Immature natural killer cell (primary cell): Measurements from ENCODE around the gene PTGES2. TPM values are rescaled to one million over a fixed set of nuclear protein-coding genes. Genes with fewer than 3 reads are reported as not detected.
A peak's percentile ranks its signal among the peaks of the same experiment; 100 is the strongest.

Experiments used
- DNase-seq, 3 donors: peaks; one replicate each; pipeline ENCODE4 v3.0.0; 2022; ENCODE audit warnings: mixed read lengths in 1 of 3
- H3K27ac Mint-ChIP-seq, 6 donors: one replicate each; pipeline ENCODE4 v1.8.0; 2020; ENCODE audit warnings: mixed read lengths in 6 of 6, mild to moderate bottlenecking in 5 of 6, inconsistent platforms in 4 of 6, moderate library complexity in 3 of 6
- H3K27me3 Mint-ChIP-seq, 3 donors: one replicate each; pipeline ENCODE4 v1.8.0; 2020 to 2021; ENCODE audit warnings: low read depth in 3 of 3, mild to moderate bottlenecking in 3 of 3, mixed read lengths in 3 of 3, moderate library complexity in 3 of 3, inconsistent platforms in 1 of 3
- H3K36me3 Mint-ChIP-seq, 3 donors: one replicate each; pipeline ENCODE4 v1.8.0; 2020; ENCODE audit warnings: mixed read lengths in 3 of 3, inconsistent platforms in 2 of 3, mild to moderate bottlenecking in 2 of 3
- H3K4me1 Mint-ChIP-seq, 2 donors: one replicate each; pipeline ENCODE4 v1.8.0; 2020; ENCODE audit warnings: inconsistent platforms in 2 of 2, mild to moderate bottlenecking in 2 of 2, mixed read lengths in 2 of 2, moderate library complexity in 1 of 2
- H3K4me3 Mint-ChIP-seq, 5 donors: one replicate each; pipeline ENCODE4 v1.8.0; 2020; ENCODE audit warnings: mild to moderate bottlenecking in 5 of 5, mixed read lengths in 5 of 5, inconsistent platforms in 3 of 5, moderate library complexity in 3 of 5
- H3K9me3 Mint-ChIP-seq, 6 donors: one replicate each; pipeline ENCODE4 v1.8.0; 2020; ENCODE audit warnings: mild to moderate bottlenecking in 6 of 6, mixed read lengths in 6 of 6, inconsistent platforms in 4 of 6, moderate library complexity in 3 of 6
- polyA plus RNA-seq, 3 donors: library from polyadenylated mRNA; unstranded; fragments of 300-500 nt; fragmentation: Illumina TruSeq; gene quantifications; one replicate each; pipeline ENCODE4 v1.2.3, GENCODE V29; 2021

PTGES2 gene
- polyA plus RNA-seq, 3 donors from 2014 or later, result 31.4 to 60.9 (median 56.6) TPM

DNA sequence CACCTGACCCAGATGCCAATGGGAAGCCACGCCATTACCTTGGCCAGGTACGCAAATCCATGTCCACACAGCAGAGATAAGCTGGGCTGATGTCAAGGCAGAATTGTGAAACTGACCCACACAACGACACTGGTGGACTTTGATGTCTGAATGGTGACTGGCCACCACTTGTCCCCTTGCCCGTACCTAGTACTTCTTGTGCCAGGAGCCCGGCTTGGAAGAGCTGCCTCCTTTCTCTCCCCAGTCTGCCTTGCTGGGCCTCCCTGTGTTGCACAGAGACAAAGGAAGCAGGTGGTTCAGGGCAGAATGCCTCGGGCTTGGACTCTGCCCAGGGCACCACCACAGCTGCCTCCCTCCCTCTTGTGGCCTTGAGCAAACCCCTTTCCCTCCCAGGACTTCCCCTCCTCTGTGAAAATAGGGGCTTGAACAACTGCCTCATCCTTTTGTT lies 23.3 kb downstream of the PTGES2 start:
- Mint-ChIP-seq H3K36me3 (peaks cover 7 to 26% (median 14%) of the 10 kb centered on the region in 3 donors), H3K9me3 (no peaks in the 10 kb centered on the region), H3K4me3 (no peak overlapping the region), H3K27ac (peak overlapping the region in 2 of 6 donors; percentile 19 to 20), H3K4me1 (peaks cover 8 to 15% of the 10 kb centered on the region in 2 donors), H3K27me3 (peaks cover 0 to 2% (median 1%) of the 10 kb centered on the region in 3 donors)
- no peak for DNase-seq

GRCh38 chr9:128103589-128103962 lies 24.0 kb downstream of the PTGES2 start:
- peaks cover 11 to 21% of the 10 kb centered on the region in 2 donors for H3K4me1 Mint-ChIP-seq
- H3K9me3 Mint-ChIP-seq, result no peaks in the 10 kb centered on the region
- H3K27me3 Mint-ChIP-seq, result peaks cover 0 to 3% (median 1%) of the 10 kb centered on the region in 3 donors
- DNase-seq, result no peak
- no peak overlapping the region for H3K4me3 Mint-ChIP-seq
- peak overlapping the region in 3 of 6 donors; percentile 20 to 67 (median 23) for H3K27ac Mint-ChIP-seq
- H3K36me3 Mint-ChIP-seq, result peaks cover 4 to 23% (median 14%) of the 10 kb centered on the region in 3 donors

DNA sequence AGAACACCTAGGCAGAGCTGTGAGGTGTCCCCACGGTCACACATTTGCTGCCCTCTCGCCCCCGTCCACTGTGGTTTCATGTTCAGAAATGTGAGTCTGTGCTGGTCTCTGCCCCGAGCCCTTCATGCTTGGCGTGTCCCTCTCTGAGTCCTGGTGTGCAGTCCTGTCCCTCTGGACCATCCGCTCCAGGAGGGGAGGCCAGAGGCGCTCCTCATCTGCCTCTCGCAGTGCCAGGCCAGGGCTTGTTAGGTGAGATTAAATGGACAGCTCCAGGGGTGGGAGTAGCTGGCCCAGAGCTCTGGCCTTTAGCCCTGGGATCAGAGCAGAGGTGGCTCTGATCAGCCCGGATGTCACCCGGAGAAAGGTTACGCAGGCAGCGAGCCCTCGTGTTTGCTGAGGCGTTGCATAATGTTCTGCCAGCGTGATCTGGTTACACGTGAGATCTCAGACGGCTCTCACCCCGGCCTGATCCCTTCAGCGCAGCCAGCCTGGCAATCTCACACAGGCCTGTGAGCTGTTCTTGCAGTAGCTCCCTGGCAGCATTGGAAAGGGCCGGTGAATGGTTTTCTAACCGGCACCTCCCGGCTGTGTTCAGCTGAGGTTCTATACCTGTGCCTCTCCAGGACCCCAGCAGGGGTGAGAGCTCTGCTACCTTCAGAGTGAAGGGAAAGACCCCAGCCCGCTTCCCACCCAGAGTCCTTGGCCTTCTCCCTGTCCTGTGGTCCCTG lies 24.5 kb downstream of the PTGES2 start:
- H3K4me3 Mint-ChIP-seq, result no peak overlapping the region
- peaks cover 4 to 23% (median 14%) of the 10 kb centered on the region in 3 donors for H3K36me3 Mint-ChIP-seq
- no peaks in the 10 kb centered on the region for H3K9me3 Mint-ChIP-seq
- DNase-seq, result no peak
- H3K4me1 Mint-ChIP-seq, result peaks cover 16 to 27% of the 10 kb centered on the region in 2 donors
- peak overlapping the region in 3 of 6 donors; percentile 23 to 78 (median 37) for H3K27ac Mint-ChIP-seq
- peaks cover 0 to 3% (median 1%) of the 10 kb centered on the region in 3 donors for H3K27me3 Mint-ChIP-seq

DNA sequence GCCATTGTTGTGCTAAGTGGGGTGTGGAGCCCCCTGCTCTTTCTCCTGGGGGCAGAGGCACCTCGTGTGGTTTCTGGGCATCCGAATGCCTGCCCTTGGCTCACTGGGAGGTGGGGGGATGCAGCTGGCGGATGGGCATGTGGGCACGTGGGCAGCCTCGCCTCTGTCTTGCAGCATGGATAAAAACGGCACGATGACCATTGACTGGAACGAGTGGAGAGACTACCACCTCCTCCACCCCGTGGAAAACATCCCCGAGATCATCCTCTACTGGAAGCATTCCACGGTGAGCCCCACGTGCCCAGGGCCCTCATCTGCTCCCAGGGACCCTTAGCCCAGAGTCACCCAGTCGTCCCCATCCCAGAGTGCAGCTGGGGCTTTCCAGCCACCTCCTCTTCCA lies 25.3 kb downstream of the PTGES2 start:
- H3K4me1 Mint-ChIP-seq, result peaks cover 21 to 30% of the 10 kb centered on the region in 2 donors
- peaks cover 4 to 19% (median 14%) of the 10 kb centered on the region in 3 donors for H3K36me3 Mint-ChIP-seq
- no peak for DNase-seq
- H3K9me3 Mint-ChIP-seq, result no peaks in the 10 kb centered on the region
- no peak overlapping the region for H3K4me3 Mint-ChIP-seq
- H3K27ac Mint-ChIP-seq, result peak overlapping the region in 1 of 6 donors; percentile 37
- peaks cover 0 to 3% (median 1%) of the 10 kb centered on the region in 3 donors for H3K27me3 Mint-ChIP-seq

- peaks cover 0 to 3% (median 1%) of the 10 kb centered on the region in 3 donors for H3K27me3 Mint-ChIP-seq
- H3K27ac Mint-ChIP-seq, result no peak overlapping the region
- no peak for DNase-seq
- peaks cover 4 to 16% (median 14%) of the 10 kb centered on the region in 3 donors for H3K36me3 Mint-ChIP-seq
- H3K4me1 Mint-ChIP-seq, result peaks cover 25 to 34% of the 10 kb centered on the region in 2 donors
- no peak overlapping the region for H3K4me3 Mint-ChIP-seq
- H3K9me3 Mint-ChIP-seq, result no peaks in the 10 kb centered on the region
Observed at GRCh38 chr9:128101690-128102089, 25.8 kb downstream of the PTGES2 start.

GRCh38 chr9:128101231-128101661 lies 26.3 kb downstream of the PTGES2 start:
- Mint-ChIP-seq H3K4me3 (no peak overlapping the region), H3K36me3 (peaks cover 4 to 14% (median 13%) of the 10 kb centered on the region in 3 donors), H3K4me1 (peaks cover 28 to 39% of the 10 kb centered on the region in 2 donors), H3K27me3 (peaks cover 0 to 3% (median 1%) of the 10 kb centered on the region in 3 donors), H3K9me3 (no peaks in the 10 kb centered on the region), H3K27ac (peak overlapping the region in 1 of 6 donors; percentile 35)
- DNase-seq, result no peak

- H3K27me3 Mint-ChIP-seq, result peaks cover 0 to 3% (median 1%) of the 10 kb centered on the region in 3 donors
- H3K4me1 Mint-ChIP-seq, result peaks cover 28 to 39% of the 10 kb centered on the region in 2 donors
- no peak overlapping the region for H3K4me3 Mint-ChIP-seq
- peaks cover 4 to 14% (median 13%) of the 10 kb centered on the region in 3 donors for H3K36me3 Mint-ChIP-seq
- no peak for DNase-seq
- H3K9me3 Mint-ChIP-seq, result no peaks in the 10 kb centered on the region
- H3K27ac Mint-ChIP-seq, result peak overlapping the region in 2 of 6 donors; percentile 23 to 46
Observed at GRCh38 chr9:128100581-128100980, 26.9 kb downstream of the PTGES2 start.

- DNase-seq, result no peak
- H3K4me1 Mint-ChIP-seq, result peaks cover 28 to 39% of the 10 kb centered on the region in 2 donors
- peaks cover 0 to 3% (median 1%) of the 10 kb centered on the region in 3 donors for H3K27me3 Mint-ChIP-seq
- H3K9me3 Mint-ChIP-seq, result no peaks in the 10 kb centered on the region
- H3K36me3 Mint-ChIP-seq, result peaks cover 4 to 14% (median 13%) of the 10 kb centered on the region in 3 donors
- H3K4me3 Mint-ChIP-seq, result no peak overlapping the region
- H3K27ac Mint-ChIP-seq, result peak overlapping the region in 2 of 6 donors; percentile 17 to 36
Observed at GRCh38 chr9:128099932-128100491, 27.5 kb downstream of the PTGES2 start.

DNA sequence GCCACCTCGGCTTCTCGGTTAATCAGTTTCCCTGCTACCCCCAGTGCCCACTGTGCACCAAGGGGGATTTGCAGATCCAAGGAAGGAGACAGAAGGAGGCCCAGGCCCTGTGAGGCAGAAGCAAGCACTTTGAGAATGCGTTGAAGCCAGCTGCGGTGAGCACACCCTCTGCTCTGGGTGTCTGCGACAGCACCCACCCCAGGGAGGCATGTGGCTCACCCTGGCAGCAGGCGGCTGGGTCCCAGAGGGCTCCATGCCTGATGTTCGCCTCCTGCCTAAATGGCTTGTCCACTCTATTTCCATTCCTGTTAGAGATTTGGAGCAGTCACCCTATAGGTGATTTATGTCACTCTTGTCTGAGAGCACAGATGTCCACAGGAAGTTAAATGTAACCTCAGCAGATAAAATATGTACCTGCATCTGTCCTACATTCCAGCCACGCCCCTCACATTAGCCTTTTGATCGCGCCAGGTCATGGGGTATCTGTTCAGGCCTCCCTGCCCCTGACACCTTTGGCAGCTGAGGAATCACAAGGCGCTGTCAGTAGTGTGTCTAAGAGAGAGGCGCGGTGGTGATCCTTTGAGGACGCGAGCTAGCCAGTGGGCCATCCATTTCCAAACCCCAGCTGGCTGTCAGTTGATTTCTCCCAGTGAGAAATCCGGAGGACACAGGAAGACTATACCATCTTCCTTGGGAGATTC lies 28.1 kb downstream of the PTGES2 start:
- peaks cover 32 to 44% of the 10 kb centered on the region in 2 donors for H3K4me1 Mint-ChIP-seq
- no peaks in the 10 kb centered on the region for H3K9me3 Mint-ChIP-seq
- peak overlapping the region in 3 of 6 donors; percentile 20 to 57 (median 49) for H3K27ac Mint-ChIP-seq
- H3K36me3 Mint-ChIP-seq, result peaks cover 4 to 14% (median 13%) of the 10 kb centered on the region in 3 donors
- H3K4me3 Mint-ChIP-seq, result no peak overlapping the region
- H3K27me3 Mint-ChIP-seq, result peaks cover 0 to 3% (median 1%) of the 10 kb centered on the region in 3 donors
- DNase-seq, result no peak

DNA sequence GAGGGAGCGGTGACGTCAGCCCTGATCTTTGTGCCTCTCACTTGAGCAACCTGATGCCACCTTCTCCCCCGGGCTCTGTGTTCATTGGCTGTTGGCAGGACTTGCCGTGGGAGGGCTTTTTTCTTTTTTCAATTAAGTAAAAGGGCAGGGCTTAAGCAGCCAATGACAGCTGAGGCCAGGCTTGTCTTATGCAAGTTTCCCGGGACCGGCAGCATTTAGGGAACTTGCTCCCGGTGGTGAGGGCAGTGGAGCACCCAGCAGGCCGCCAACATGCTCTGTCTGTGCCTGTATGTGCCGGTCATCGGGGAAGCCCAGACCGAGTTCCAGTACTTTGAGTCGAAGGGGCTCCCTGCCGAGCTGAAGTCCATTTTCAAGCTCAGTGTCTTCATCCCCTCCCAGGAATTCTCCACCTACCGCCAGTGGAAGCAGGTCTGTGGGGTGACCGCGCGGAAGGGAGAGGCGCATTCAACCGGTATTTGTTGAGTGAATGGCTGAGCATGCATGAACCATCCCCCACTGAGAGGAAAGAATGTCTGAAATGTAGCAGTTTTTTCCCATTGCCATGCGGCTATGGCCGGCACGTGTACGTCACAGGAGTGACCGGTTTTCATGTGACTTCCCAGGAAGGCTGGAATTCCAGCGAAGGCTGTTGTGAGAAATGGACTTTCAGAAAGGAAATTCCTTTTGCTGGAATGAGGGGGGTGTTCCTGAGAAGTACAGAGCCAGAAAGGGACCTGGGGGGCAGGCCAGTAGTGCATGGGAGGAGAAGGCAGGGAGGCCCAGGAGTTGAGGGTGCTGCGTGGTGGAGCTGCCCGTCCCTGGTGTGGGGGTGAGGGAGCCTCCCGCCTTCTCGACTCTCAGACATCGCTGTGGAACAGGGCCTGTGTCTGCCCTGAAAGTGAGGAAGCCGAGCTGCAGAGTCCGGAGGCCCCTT lies 29.0 kb downstream of the PTGES2 start:
- H3K27ac Mint-ChIP-seq, result peak overlapping the region in 3 of 6 donors; percentile 34 to 55 (median 40)
- peaks cover 4 to 10% (median 8%) of the 10 kb centered on the region in 3 donors for H3K36me3 Mint-ChIP-seq
- peaks cover 0 to 3% (median 1%) of the 10 kb centered on the region in 3 donors for H3K27me3 Mint-ChIP-seq
- no peaks in the 10 kb centered on the region for H3K9me3 Mint-ChIP-seq
- H3K4me1 Mint-ChIP-seq, result peaks cover 36 to 49% of the 10 kb centered on the region in 2 donors
- H3K4me3 Mint-ChIP-seq, result peak overlapping the region in 2 of 5 donors; percentile 15 to 17
- DNase-seq, result no peak

DNA sequence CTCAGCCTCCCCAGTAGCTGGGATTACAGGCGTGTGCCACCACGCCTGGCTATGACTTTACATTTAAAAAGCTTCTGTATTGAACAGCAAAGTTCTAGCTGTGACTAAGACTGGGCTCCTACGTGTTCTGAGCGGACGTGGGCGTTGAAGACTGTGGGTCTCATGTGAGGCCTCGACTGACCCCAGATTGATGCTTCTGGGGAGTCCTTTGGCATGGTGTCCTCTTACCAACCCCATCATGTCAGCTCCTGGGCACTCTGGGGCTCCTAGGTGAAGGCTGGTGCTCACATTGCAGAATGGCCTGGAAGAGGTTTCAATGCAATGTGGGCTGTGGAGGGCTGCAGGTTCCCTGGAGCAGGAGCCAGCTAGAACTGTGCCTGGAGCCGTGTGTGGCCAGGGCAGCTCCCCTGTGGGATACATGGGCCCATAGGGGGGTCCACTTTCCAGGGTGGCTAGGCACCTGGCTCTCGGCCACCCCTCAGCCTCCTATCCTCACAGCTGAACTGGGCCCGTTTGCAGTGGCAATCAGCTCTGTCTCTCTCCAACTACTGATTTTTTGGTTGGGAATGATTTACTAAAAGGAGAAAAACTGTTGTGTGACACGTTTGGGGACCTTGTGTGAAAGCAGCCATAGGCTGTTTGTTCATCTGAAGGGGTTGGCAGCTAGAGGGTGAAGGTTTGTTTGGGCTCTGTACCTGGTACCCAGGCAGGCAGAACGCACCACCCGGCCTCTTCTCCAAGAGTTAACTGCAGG lies 29.8 kb downstream of the PTGES2 start:
- no peak for DNase-seq
- Mint-ChIP-seq H3K27me3 (peaks cover 0 to 3% (median 1%) of the 10 kb centered on the region in 3 donors), H3K4me3 (peak overlapping the region in 1 of 5 donors; percentile 15), H3K4me1 (peaks cover 44 to 58% of the 10 kb centered on the region in 2 donors), H3K9me3 (no peaks in the 10 kb centered on the region), H3K27ac (peak overlapping the region in 3 of 6 donors; percentile 34 to 55 (median 40)), H3K36me3 (peaks cover 3 to 8% (median 8%) of the 10 kb centered on the region in 3 donors)
